ENCODE results near the gene SNX8. TPM values are rescaled to one million over a fixed set of nuclear protein-coding genes. Genes with fewer than 3 reads are reported as not detected.

SNX8 gene
- total and polyA plus RNA-seq, 2 of the 8 experiments (the other 6 are each of a cell fraction or from before 2014, with no cell fraction given) = 46.2 to 70.8 TPM

DNA sequence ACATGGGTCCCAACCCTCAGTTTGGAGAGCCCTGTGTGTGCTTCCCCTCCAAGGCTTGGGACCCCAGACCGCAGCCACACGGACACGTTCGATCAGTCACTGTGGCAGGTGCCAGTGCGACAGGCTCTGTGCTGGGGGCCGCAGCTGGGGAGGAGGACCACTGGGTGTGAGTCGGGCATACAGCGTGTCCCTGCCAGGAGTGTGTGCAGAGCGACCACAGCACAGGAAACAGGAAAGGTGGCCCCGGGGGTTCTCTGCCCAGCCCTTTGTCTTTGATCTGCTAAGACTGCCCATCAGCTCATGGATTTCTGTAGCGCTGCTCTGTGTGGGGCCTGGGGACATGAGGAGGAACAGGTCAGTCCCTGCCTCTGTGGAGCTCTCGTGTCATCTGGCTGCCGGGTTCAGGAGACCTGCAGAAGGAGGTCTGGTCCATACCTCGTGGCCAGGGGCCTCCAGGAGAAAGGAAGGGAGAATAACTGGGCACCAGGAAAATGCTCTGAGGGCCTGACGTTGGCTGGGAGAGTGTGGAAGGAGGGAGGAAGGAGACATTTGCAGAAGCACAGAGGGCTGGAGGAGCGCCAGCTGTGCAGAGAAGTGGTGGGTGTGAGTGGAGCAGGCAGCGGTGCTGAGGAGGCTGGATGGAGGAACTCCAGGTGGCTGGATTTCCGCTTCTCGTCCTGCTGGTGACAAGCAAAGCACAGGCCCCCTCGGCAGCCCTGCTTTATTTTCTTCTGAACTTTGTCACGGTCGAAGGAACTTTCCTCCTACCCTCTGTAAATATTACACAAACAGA is 68.2 kb downstream of the SNX8 start:
- Histone ChIP-seq H3K27me3 (replicated peaks in 1 of 4; ENCODE audit: control insufficient read depth in 3 of 4, extremely low read depth in 1 of 4, insufficient read depth in 3 of 4, low read length in 3 of 4) (no peaks in the 10 kb centered on the region; a peak in 1 of 7 replicates), H3K14ac (ENCODE audit: insufficient read length) (no peak overlapping the region), H3K27ac (ENCODE audit: low read depth, low read length) (no peak overlapping the region; the same call in 1 of the 2 replicates), H2BK20ac (ENCODE audit: low read length) (no peak overlapping the region), H3K18ac (ENCODE audit: extremely low read depth, low read length) (no peak overlapping the region), H4K8ac (ENCODE audit: extremely low read depth, insufficient read depth, low read length) (no peak overlapping the region; the same call in 1 of the 2 replicates), H2BK15ac (ENCODE audit: low read length) (no peak overlapping the region), H2AFZ (ENCODE audit: low read length) (no peak overlapping the region), H2BK5ac (ENCODE audit: low read depth, low read length) (no peak overlapping the region), H3K4me3 (ENCODE audit: extremely low read depth in 1 of 4, insufficient read depth in 2 of 4, low read depth in 3 of 4, low read length in 4 of 4) (no peak overlapping the region), H4K5ac (ENCODE audit: insufficient read length, low read depth, low read length) (no peak overlapping the region), H3K23ac (ENCODE audit: insufficient read length) (no peak overlapping the region), H3K4me2 (ENCODE audit: insufficient read depth in 1 of 2, low read depth in 2 of 2, low read length in 2 of 2) (no peak overlapping the region), H2AK5ac (ENCODE audit: low read depth, low read length) (no peak overlapping the region), H3K9me3 (ENCODE audit: insufficient read depth in 2 of 2, low read depth in 1 of 2, low read length in 1 of 2) (no peaks in the 10 kb centered on the region), H3K56ac (replicated peaks; ENCODE audit: insufficient read length, low read depth, low read length) (no peak overlapping the region), H3K9ac (replicated peaks in 1 of 4; ENCODE audit: extremely low read depth in 1 of 4, low read depth in 3 of 4, low read length in 3 of 4) (no peak overlapping the region), H3K23me2 (ENCODE audit: low read depth, low read length) (peaks cover 3% of the 10 kb centered on the region; the same call in 1 of the 2 replicates), H4K20me1 (replicated peaks in 1 of 2; ENCODE audit: control insufficient read depth in 1 of 2, insufficient read depth in 2 of 2, low read length in 2 of 2) (peaks cover 0 to 7% of the 10 kb centered on the region in 2 experiments), H3K79me2 (ENCODE audit: control insufficient read depth in 1 of 2, insufficient read depth in 2 of 2, low read length in 2 of 2) (peaks cover 0 to 14% of the 10 kb centered on the region in 2 experiments; a peak in 2 of 4 replicates), H3K4me1 (replicated peaks in 1 of 4; ENCODE audit: control insufficient read depth in 3 of 4, insufficient read depth in 4 of 4, low read length in 3 of 4) (peaks cover 0 to 16% (median 5%) of the 10 kb centered on the region in 4 experiments; a peak in 6 of 7 replicates), H2BK12ac (ENCODE audit: low read depth, low read length) (no peak overlapping the region), H2BK120ac (replicated peaks; ENCODE audit: low read depth, low read length) (no peak overlapping the region), H3K4ac (replicated peaks; ENCODE audit: insufficient read length, low read depth, low read length) (no peak overlapping the region), H3K36me3 (ENCODE audit: control insufficient read depth in 2 of 4, insufficient read depth in 4 of 4, low read length in 3 of 4) (no peaks in the 10 kb centered on the region; a peak in 3 of 8 replicates), H3K79me1 (ENCODE audit: low read depth, low read length) (0 out of 2 replicates have a peak, but pooled peaks cover 2% of the 10 kb centered on the region), H4K91ac (replicated peaks; ENCODE audit: insufficient read length, low read length) (no peak overlapping the region)
- FAIRE-seq = no peak
- 93% methylated on average over 22 of the region's 22 CpGs; no CpG with 5 or more reads in 1 of the 2 experiments for WGBS, 2 experiments (ENCODE audit: extremely low coverage in 1 of 2, insufficient coverage in 1 of 2, insufficient read length in 1 of 2, insufficient replicate concordance in 2 of 2, low coverage in 1 of 2, low lambda C conversion rate in 2 of 2, missing lambda C conversion rate in 1 of 2)
- DNase-seq (ENCODE audit: low read depth in 1 of 2, low spot score in 2 of 2) = no peak
- ChIA-PET CTCF (ENCODE audit: partially characterized antibody) (interaction anchor here (0.8 to 1.5 kb wide), 9 partner anchors 54 to 115 kb away, joined by 3 to 5 read pairs (median 4); no protein-coding TSS in a partner anchor), POLR2A (ENCODE audit: partially characterized antibody) (interaction anchor here (0.8 to 2.4 kb wide), 4 partner anchors 11 to 109 kb away, joined by 3 to 11 read pairs (median 3); partner anchors contain the start of gene EIF3B)
- TF ChIP-seq SIN3A (conservative IDR thresholded peaks at IDR 0.05 in 1 of 2, IDR thresholded peaks at IDR 0.05 in 1 of 2; ENCODE audit: low read depth in 1 of 2, low read length in 2 of 2) (no peak), TCF12 (IDR thresholded peaks at IDR 0.05; ENCODE audit: low read depth, low read length) (no peak), CBX5 (IDR thresholded peaks at IDR 0.05; ENCODE audit: low read depth, low read length) (no peak), CREB1 (IDR thresholded peaks at IDR 0.05) (no peak), POLR2A (IDR thresholded peaks at IDR 0.05; ENCODE audit: control extremely low read depth in 1 of 2, low read depth in 2 of 2, low read length in 2 of 2) (no peak), TAF1 (IDR thresholded peaks at IDR 0.05; ENCODE audit: low read depth, low read length) (no peak), EGR1 (IDR thresholded peaks at IDR 0.05; ENCODE audit: borderline replicate concordance, low read depth, low read length) (no peak), PHF8 (conservative IDR thresholded peaks at IDR 0.05; ENCODE audit: low read depth, low read length) (no peak)
